Measurements from ENCODE around the gene RAB11FIP4. TPM values are rescaled to one million over a fixed set of nuclear protein-coding genes. Genes with fewer than 3 reads are reported as not detected.

Gene RAB11FIP4
- total and polyA plus RNA-seq, 2 donors (not counting 1 experiment from before 2014, with no cell fraction given) = 17.0 to 70.5 TPM

DNA sequence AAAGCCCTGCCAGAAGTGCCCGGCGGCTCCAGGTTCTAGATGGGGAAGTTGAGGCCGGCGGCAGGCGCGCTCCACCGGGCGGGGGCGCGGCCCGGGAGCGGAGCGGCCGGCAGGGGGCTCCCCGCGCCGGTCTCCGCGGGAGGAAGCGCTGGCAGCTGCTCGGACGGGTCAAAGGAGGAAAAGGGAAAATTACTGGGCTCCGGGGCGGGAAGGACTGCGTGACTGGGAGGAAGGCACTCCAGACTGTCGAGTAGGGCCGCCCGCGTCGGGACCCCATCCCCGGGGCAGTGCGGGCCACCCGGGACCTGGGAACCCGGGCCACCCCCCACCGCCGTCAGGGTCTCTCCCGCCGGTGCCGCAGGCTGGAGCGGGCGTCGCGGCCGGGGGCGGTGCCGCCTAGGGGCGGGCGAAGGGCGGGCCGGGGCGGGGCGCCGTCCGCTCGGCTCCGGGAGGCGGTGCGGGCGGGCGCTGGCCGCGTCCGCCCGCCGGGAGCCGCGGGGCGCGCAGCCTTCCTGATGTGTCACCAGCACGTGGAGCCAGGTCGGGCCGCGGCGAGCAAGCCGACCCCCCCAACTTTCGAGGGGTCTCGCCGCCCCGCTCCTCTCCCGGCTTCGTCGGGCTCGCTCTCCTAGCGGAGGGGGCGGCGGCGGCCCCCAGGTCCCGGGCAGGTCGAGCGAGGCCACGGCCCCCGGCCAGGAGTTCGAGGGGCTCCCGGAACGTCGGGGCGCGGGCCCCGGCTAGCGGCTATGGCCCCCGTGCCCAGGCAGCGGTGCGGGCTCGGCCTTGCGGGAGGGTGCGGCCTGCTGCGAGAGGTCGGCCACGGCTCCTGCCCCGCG is 167.5 kb downstream of the RAB11FIP4 start:
- intact Hi-C loops (cut with micrococcal nuclease) = loop anchor here (1.0 to 5.0 kb wide), 5 partner anchors 9 to 342 kb away; partner anchors contain the start of gene UTP6
- no peaks in the 10 kb centered on the region for H4K20me1 ChIP-seq (ENCODE audit: control insufficient read depth, insufficient read depth, low read length, poor library complexity, severe bottlenecking)
- peaks cover 27% of the 10 kb centered on the region for H3K4me1 Mint-ChIP-seq
- H3K27ac Mint-ChIP-seq = peak overlapping the region; percentile 20
- ATAC-seq (ENCODE audit: low read depth) (peak; percentile 94), DNase-seq (peak; percentile 78)
- H3K9me3 Mint-ChIP-seq (ENCODE audit: insufficient read depth) = no peaks in the 10 kb centered on the region
- H3K36me3 ChIP-seq (replicated peaks in 1 of 2; ENCODE audit: control extremely low read depth in 1 of 2, control insufficient read depth in 1 of 2, extremely low read depth in 1 of 2, insufficient read depth in 2 of 2, low read length in 1 of 2) = no peaks in the 10 kb centered on the region
- H3K4me3 ChIP-seq (ENCODE audit: control extremely low read depth in 1 of 5, extremely low read depth in 1 of 5, insufficient read depth in 1 of 5, low read depth in 2 of 5, low read length in 4 of 5) = peak overlapping the region in 4 of 5 experiments; percentile 39 to 82 (median 60)
- peak overlapping the region; percentile 98 for H3K4me2 ChIP-seq (replicated peaks; ENCODE audit: low read depth, low read length, poor library complexity, severe bottlenecking)
- H3K4me1 ChIP-seq (ENCODE audit: control insufficient read depth in 2 of 2, insufficient read depth in 2 of 2, low read length in 2 of 2) = peaks cover 15 to 27% of the 10 kb centered on the region in 2 donors
- peaks cover 0 to 7% (median 2%) of the 10 kb centered on the region in 4 experiments for H3K27me3 ChIP-seq (replicated peaks in 1 of 4; ENCODE audit: control extremely low read depth in 1 of 4, control insufficient read depth in 3 of 4, insufficient read depth in 4 of 4, low read length in 3 of 4)
- ChIA-PET POLR2A (no interaction called here), CTCF (interaction anchor here (0.8 to 6.7 kb wide), 10 partner anchors 24 to 344 kb away, joined by 3 to 74 read pairs (median 4); partner anchors contain the start of gene UTP6)
- peak overlapping the region; percentile 75 for H3K9ac ChIP-seq (ENCODE audit: low read length)
- WGBS (ENCODE audit: insufficient coverage) = 2% methylated on average over 111 of the region's 111 CpGs
- no peaks in the 10 kb centered on the region for H3K27me3 Mint-ChIP-seq
- peak overlapping the region; percentile 72 for H3K4me3 Mint-ChIP-seq
- H2AFZ ChIP-seq (ENCODE audit: insufficient read depth, low read depth, low read length, poor library complexity, severe bottlenecking) = peak overlapping the region; percentile 79
- H3K79me2 ChIP-seq (ENCODE audit: control insufficient read depth, insufficient read depth, low read length) = peaks cover 4% of the 10 kb centered on the region
- no peak for TF ChIP-seq EZH2 (IDR thresholded peaks at IDR 0.05; ENCODE audit: borderline replicate concordance, insufficient read depth, low read depth, low read length, poor library complexity, severe bottlenecking)
- TF ChIP-seq, protein P1, sequence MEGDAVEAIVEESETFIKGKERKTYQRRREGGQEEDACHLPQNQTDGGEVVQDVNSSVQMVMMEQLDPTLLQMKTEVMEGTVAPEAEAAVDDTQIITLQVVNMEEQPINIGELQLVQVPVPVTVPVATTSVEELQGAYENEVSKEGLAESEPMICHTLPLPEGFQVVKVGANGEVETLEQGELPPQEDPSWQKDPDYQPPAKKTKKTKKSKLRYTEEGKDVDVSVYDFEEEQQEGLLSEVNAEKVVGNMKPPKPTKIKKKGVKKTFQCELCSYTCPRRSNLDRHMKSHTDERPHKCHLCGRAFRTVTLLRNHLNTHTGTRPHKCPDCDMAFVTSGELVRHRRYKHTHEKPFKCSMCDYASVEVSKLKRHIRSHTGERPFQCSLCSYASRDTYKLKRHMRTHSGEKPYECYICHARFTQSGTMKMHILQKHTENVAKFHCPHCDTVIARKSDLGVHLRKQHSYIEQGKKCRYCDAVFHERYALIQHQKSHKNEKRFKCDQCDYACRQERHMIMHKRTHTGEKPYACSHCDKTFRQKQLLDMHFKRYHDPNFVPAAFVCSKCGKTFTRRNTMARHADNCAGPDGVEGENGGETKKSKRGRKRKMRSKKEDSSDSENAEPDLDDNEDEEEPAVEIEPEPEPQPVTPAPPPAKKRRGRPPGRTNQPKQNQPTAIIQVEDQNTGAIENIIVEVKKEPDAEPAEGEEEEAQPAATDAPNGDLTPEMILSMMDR (IDR thresholded peaks at IDR 0.05) = peak; percentile 61
- H3K27ac ChIP-seq (ENCODE audit: low read length in 2 of 2) = no peak overlapping the region
- no peaks in the 10 kb centered on the region for H3K9me3 ChIP-seq (ENCODE audit: control extremely low read depth in 1 of 3, control insufficient read depth in 2 of 3, insufficient read depth in 1 of 3, low read length in 2 of 3)
